Activated B cell treated with CpG ODN at 0.5 μM for 24 hours (primary cell): ENCODE data around the gene CASZ1. TPM values are rescaled to one million over a fixed set of nuclear protein-coding genes. Genes with fewer than 3 reads are reported as not detected.

Experiments
- ATAC-seq: fragments of 200-7000 bp; cut with Tn5 transposase; one replicate; pipeline ENCODE4 v1.10.0; 2021; ENCODE audit warnings: low read depth, mild to moderate bottlenecking, moderate library complexity
- CTCF ChIA-PET: fragments of 350-600 bp; sonication (Branson Sonifier 250); formaldehyde crosslinking; loops from one replicate; lab custom pipeline; 2021; ENCODE audit warnings: antibody characterized with exemption; lab: Charles Lee
- POLR2A ChIA-PET: fragments of 350-600 bp; sonication (Branson Sonifier 250); formaldehyde crosslinking; loops from one replicate; lab custom pipeline; 2021; ENCODE audit warnings: antibody characterized with exemption; lab: Charles Lee
- DNase-seq: peaks from one replicate; pipeline ENCODE4 v3.0.0; 2022
- H3K27ac Mint-ChIP-seq: one replicate; pipeline ENCODE4 v1.8.0; 2020; ENCODE audit warnings: mixed read lengths
- H3K27me3 Mint-ChIP-seq: one replicate; pipeline ENCODE4 v1.8.0; 2021; ENCODE audit warnings: mixed read lengths
- H3K36me3 Mint-ChIP-seq: one replicate; pipeline ENCODE4 v1.8.0; 2021; ENCODE audit warnings: low read depth, mixed read lengths
- H3K4me1 Mint-ChIP-seq: one replicate; pipeline ENCODE4 v1.8.0; 2021; ENCODE audit warnings: mixed read lengths
- H3K4me3 Mint-ChIP-seq: one replicate; pipeline ENCODE4 v1.8.0; 2020; ENCODE audit warnings: mild to moderate bottlenecking, mixed read lengths
- H3K9me3 Mint-ChIP-seq: one replicate; pipeline ENCODE4 v1.8.0; 2020; ENCODE audit warnings: mixed read lengths
- intact Hi-C: fragments of 100-400 bp; cut with micrococcal nuclease; formaldehyde crosslinking; loops from one replicate; pipeline ENCODE4 v1.15.1; 2024
- total RNA-seq: library from RNA; stranded (reverse); gene quantifications from 2 replicates; pipeline ENCODE4 v1.2.3, GENCODE V29; 2022
- TF ChIP-seq, protein P1 (sequence below): fragments of 200-600 bp; IDR thresholded peaks from one replicate; pipeline ENCODE4 v1.8.0; 2022; ENCODE audit warnings: antibody characterized with exemption, mild to moderate bottlenecking

CASZ1 gene
- total RNA-seq, 1 donor from 2014 or later: 35.6 TPM

DNA sequence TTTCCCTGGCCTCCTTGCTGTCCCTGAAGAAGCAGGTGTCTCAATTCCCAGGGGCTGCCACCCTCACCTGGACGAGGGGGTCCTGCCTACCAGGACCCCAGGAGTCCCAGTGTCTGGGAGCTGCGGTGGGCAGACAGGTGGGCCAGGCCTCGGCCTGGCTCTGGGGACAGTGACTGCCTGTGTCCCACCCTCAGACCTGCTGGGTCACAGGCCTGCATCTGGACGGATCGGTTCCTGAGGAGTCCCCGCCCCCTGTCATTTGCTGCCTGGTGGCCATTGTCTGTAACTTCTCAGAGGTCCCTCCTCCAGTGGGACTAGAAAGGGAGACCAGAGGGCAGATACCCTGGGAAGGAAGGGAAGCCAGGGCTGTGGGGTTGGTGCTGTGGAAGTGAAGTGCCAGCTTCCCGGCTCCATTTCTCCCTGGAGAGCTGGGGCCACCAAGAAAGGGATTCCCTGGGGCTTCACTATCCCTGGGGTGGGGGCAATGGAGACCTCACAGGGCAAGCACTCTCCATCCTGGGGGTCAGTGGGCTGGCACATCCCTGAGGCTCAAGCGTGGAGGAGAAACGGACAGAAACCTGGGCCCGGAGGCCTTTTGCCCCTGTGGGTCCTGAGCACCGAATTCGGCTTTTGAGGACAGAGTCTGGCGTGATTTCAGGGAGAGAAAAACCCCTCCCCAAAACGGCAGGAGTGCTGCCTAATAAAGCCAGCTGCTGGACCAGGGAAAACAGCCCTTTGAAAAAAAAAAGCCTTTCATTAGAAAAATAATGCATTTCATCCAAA lies 164.4 kb downstream of the CASZ1 start:
- H3K4me3 Mint-ChIP-seq: no peak overlapping the region
- no peaks in the 10 kb centered on the region for H3K4me1 Mint-ChIP-seq
- POLR2A ChIA-PET: no interaction called here
- no peak for ATAC-seq
- H3K36me3 Mint-ChIP-seq: peaks cover 24% of the 10 kb centered on the region
- H3K27ac Mint-ChIP-seq: no peak overlapping the region
- CTCF ChIA-PET: no interaction called here
- no peaks in the 10 kb centered on the region for H3K9me3 Mint-ChIP-seq
- TF ChIP-seq, protein P1, sequence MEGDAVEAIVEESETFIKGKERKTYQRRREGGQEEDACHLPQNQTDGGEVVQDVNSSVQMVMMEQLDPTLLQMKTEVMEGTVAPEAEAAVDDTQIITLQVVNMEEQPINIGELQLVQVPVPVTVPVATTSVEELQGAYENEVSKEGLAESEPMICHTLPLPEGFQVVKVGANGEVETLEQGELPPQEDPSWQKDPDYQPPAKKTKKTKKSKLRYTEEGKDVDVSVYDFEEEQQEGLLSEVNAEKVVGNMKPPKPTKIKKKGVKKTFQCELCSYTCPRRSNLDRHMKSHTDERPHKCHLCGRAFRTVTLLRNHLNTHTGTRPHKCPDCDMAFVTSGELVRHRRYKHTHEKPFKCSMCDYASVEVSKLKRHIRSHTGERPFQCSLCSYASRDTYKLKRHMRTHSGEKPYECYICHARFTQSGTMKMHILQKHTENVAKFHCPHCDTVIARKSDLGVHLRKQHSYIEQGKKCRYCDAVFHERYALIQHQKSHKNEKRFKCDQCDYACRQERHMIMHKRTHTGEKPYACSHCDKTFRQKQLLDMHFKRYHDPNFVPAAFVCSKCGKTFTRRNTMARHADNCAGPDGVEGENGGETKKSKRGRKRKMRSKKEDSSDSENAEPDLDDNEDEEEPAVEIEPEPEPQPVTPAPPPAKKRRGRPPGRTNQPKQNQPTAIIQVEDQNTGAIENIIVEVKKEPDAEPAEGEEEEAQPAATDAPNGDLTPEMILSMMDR: no peak
- no peaks in the 10 kb centered on the region for H3K27me3 Mint-ChIP-seq
- no peak for DNase-seq
- intact Hi-C loops: no loop called here

DNA sequence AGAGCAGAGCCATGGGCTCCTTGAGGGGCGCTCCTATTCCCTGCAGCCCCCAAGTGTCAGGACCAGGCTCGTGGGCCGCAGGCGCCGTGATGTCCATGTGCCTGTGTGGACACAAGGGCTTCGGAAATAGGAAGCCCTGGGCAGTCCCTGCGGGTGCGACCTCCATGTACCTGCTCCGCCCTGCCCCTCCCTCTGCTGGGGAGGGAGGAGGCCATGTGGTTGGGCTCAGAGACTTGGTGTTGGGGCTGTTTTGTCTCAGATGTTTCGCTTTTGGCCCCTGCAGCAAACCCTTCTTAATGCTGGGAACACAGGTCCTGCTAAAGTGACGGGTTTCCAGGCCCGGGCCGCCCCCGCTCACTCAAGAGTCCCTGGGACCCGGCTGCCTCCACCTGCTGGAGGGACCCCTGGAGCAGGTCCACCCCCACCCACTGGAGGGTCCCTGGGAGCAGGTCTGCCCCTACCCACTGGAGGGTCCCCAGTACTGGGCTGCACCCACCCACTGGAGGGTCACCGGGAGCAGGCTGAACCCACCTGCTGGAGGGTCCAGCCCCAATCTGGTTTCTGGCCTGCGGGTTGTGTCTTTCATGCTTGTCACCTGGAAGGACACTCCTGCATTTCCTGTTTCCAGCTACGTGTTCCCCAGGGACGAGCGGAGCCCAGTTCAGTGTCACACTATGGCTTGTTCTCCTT lies 165.2 kb downstream of the CASZ1 start:
- intact Hi-C loops: no loop called here
- TF ChIP-seq, protein P1: no peak
- DNase-seq (no peak), ATAC-seq (no peak)
- no peak overlapping the region for H3K27ac Mint-ChIP-seq
- POLR2A ChIA-PET: no interaction called here
- H3K27me3 Mint-ChIP-seq: no peaks in the 10 kb centered on the region
- H3K9me3 Mint-ChIP-seq: no peaks in the 10 kb centered on the region
- no peak overlapping the region for H3K4me3 Mint-ChIP-seq
- H3K4me1 Mint-ChIP-seq: no peaks in the 10 kb centered on the region
- CTCF ChIA-PET: interaction anchor here (1.3 kb wide), 1 partner anchor 62 kb away, joined by 3 read pairs; no protein-coding TSS in a partner anchor
- peaks cover 31% of the 10 kb centered on the region for H3K36me3 Mint-ChIP-seq

DNA sequence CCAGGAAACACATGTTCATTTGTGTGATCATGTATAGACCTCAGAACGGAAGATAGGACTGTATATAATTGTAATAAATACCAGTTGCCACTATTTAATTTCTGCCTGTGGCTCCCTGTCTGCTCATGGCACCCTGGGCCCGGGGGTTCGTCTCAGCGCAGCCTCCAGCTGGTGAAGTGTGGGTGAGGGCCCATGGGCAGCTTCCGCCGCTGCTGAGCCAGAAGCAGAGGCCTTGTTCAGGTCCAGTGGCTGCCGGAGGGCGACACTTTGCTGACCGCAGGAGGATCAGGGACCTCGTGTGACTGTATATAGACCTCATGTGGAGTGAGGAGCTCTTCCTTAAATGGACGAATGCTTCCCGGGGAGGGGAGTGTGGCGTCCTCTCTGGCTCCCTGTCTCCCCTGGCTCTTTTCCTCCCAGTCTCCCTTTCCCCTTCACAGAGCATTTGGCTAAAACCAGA lies 165.8 kb downstream of the CASZ1 start:
- POLR2A ChIA-PET: no interaction called here
- no peak overlapping the region for H3K27ac Mint-ChIP-seq
- CTCF ChIA-PET: interaction anchor here (1.3 kb wide), 1 partner anchor 62 kb away, joined by 3 read pairs; no protein-coding TSS in a partner anchor
- TF ChIP-seq, protein P1: no peak
- no peak overlapping the region for H3K4me3 Mint-ChIP-seq
- intact Hi-C loops: no loop called here
- ATAC-seq (no peak), DNase-seq (no peak)
- no peaks in the 10 kb centered on the region for H3K27me3 Mint-ChIP-seq
- peaks cover 31% of the 10 kb centered on the region for H3K36me3 Mint-ChIP-seq
- H3K4me1 Mint-ChIP-seq: no peaks in the 10 kb centered on the region
- H3K9me3 Mint-ChIP-seq: no peaks in the 10 kb centered on the region

DNA sequence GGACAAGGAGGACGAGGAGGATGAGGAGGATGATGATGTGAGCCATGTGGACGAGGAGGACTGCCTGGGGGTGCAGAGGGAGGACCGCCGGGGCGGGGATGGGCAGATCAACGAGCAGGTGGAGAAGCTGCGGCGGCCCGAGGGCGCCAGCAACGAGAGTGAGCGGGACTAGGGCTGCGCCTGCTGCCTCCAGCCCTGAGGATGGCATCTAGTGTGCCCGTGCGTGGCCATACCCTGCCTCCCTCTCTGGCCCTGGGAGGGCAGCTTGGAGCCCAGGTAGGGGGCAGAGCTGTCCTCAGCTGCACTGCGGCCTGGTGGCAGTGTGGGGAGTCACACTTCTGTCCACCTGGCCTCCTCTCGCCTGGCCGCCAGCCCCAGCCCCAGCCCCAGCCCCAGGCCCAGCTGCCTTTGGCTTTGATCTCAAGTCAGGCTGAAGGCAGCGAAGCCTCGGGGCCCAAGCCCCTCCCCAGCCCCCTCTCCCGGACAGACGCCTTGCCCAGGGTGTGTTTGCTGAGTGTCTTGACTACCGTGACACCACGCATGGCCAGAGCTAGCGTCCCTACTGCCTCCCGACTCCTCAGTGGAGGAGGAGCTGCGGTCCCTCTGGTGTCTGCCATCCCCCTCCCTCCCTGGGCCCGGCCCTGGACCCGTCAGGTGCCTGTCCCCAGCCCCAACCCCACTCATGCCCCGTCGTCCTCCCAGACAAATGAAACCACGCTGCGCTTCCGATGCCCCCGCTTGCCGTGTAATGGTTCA lies 166.5 kb downstream of the CASZ1 start:
- peaks cover 34% of the 10 kb centered on the region for H3K36me3 Mint-ChIP-seq
- no peaks in the 10 kb centered on the region for H3K4me1 Mint-ChIP-seq
- TF ChIP-seq, protein P1: no peak
- DNase-seq (no peak), ATAC-seq (no peak)
- no peaks in the 10 kb centered on the region for H3K27me3 Mint-ChIP-seq
- intact Hi-C loops: no loop called here
- ChIA-PET CTCF (interaction anchor here (1.3 kb wide), 1 partner anchor 63 kb away, joined by 3 read pairs; no protein-coding TSS in a partner anchor), POLR2A (interaction anchor here (0.6 kb wide), 1 partner anchor 103 kb away, joined by 6 read pairs; no protein-coding TSS in a partner anchor)
- H3K9me3 Mint-ChIP-seq: no peaks in the 10 kb centered on the region
- H3K4me3 Mint-ChIP-seq: no peak overlapping the region
- no peak overlapping the region for H3K27ac Mint-ChIP-seq
